K562 (cell line): ENCODE results near the gene CBX2. TPM values are rescaled to one million over a fixed set of nuclear protein-coding genes. Genes with fewer than 3 reads are reported as not detected.
A peak's percentile ranks its signal among the peaks of the same experiment; 100 is the strongest.

Experiments used
- CBFA2T3 ChIP-seq: fragments of 450-650 bp; IDR thresholded peaks from 2 replicates; pipeline ENCODE4 v1.6.1; 2017
- DMBX1 ChIP-seq: fragments of 250-450 bp; sonication (Bioruptor Pico); IDR thresholded peaks from 2 replicates; pipeline ENCODE4 v1.8.0; 2022; ENCODE audit warnings: inconsistent platforms, mild to moderate bottlenecking, moderate library complexity, borderline replicate concordance
- HNRNPK ChIP-seq: fragments of 200-400 bp; formaldehyde crosslinking; IDR thresholded peaks from one replicate; pipeline ENCODE4 v1.6.1; 2018; ENCODE audit warnings: mild to moderate bottlenecking, low read depth, low read length; ENCODE audit not compliant: poor library complexity, severe bottlenecking
- KLF13 ChIP-seq: fragments of 450-650 bp; IDR thresholded peaks from 2 replicates; pipeline ENCODE4 v1.6.1; 2016; ENCODE audit warnings: missing genetic modification characterization, low read depth, mild to moderate bottlenecking, missing compliant biosample characterization, moderate library complexity, borderline replicate concordance
- MXI1 ChIP-seq: IDR thresholded peaks from 2 replicates; pipeline ENCODE4 v1.6.1; 2011; ENCODE audit warnings: low read depth, mild to moderate bottlenecking, improper control_type of control experiment, low read length
- NFYB ChIP-seq: IDR thresholded peaks from 2 replicates; pipeline ENCODE4 v1.6.1; 2011; ENCODE audit warnings: mild to moderate bottlenecking, moderate library complexity; ENCODE audit not compliant: insufficient read length; ENCODE audit errors: extremely low read depth
- PCBP1 ChIP-seq: fragments of 200-400 bp; formaldehyde crosslinking; IDR thresholded peaks from 2 replicates; pipeline ENCODE4 v1.6.1; 2018; ENCODE audit warnings: mild to moderate bottlenecking, low read depth, low read length; ENCODE audit not compliant: poor library complexity, severe bottlenecking
- ZNF146 ChIP-seq: IDR thresholded peaks from one replicate; pipeline ENCODE4 v1.6.1; 2018; ENCODE audit warnings: missing compliant biosample characterization; ENCODE audit not compliant: unreplicated experiment
- polyA plus RNA-seq, 8 experiments: library from polyadenylated mRNA; depleted of rRNA in 4 of 8; stranded (reverse) in 5 of 8; unstranded in 3 of 8; fragments of >200 nt; fragmentation: Nextera tagmentation in 2 of 8; fragmentation: Illumina TruSeq in 1 of 8; extraction: Ambion mirVana in 2 of 8; extraction: Trizol in 1 of 8; gene quantifications; 2 replicates each; pipeline versions ENCODE4 v1.2.1 to v1.2.3, GENCODE V29; 2011 to 2014; ENCODE audit warnings: inconsistent platforms in 1 of 8, missing spikeins in 1 of 8
- total RNA-seq, 7 experiments: library from RNA; depleted of rRNA in 6 of 7; stranded (reverse); fragments of >200 nt in 6 of 7; fragmentation: Illumina TruSeq in 2 of 7; extraction: Trizol in 2 of 7; gene quantifications; 2 replicates each; pipeline versions ENCODE4 v1.2.1 to v1.2.3, GENCODE V29; 2011 to 2021; ENCODE audit warnings: low replicate concordance in 1 of 7
- TF ChIP-seq, protein P1 (sequence below): IDR thresholded peaks from 3 replicates; pipeline ENCODE4 v1.6.1; 2011; ENCODE audit warnings: borderline replicate concordance, mild to moderate bottlenecking, moderate library complexity; ENCODE audit not compliant: insufficient read length; ENCODE audit errors: extremely low read depth
- TF ChIP-seq, protein P2 (sequence below): fragments of 450-650 bp; formaldehyde crosslinking; IDR thresholded peaks from 2 replicates; pipeline ENCODE4 v1.4.0; 2022; ENCODE audit warnings: mild to moderate bottlenecking, moderate library complexity
- TF ChIP-seq, protein P3 (sequence below): IDR thresholded peaks from 2 replicates; pipeline ENCODE4 v1.6.1; 2014; ENCODE audit warnings: antibody characterized with exemption

CBX2 gene
- total and polyA plus RNA-seq, 9 of the 15 experiments (the other 6 are each of a cell fraction or from before 2014, with no cell fraction given), result 0.66 to 26.9 (median 13.9) TPM

DNA sequence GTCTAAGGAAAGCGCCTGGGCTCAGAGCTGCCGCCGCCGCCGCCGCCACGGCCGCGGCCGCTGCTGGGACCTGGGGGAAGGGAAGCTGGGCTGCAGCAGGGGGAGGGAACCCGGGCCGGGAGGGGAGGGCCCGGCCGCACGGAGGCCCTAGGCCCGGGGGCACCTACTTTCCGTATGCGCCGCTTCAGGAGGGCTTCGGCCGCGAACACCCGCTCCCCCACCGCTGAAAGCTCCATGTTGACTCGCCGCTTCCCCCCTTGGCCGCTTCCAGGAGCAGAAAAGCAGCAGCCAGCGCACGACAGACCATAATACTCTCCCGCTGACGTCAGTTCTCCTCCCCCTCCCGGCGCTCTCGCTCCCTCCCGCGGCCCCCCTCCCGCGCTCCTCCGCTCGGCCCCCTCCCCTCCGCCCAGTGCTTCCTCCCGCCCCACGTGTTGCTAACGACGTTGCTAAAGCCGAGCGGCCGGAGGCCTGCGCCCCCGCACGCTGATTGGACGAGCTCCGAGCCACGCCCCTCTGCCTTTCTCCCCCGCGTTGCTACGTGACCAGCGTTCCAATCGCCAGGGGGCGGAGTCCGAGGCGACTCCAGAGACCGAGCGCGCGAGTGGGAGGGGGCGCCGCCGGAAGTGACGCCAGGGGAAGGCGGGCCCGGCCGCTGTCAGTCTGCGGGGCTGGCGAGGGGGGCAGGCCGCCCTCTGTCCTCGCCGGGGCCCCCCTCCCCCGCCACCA, 19.0 kb downstream of the CBX2 start, which contains the start of gene CBX8 (continued):
- TF ChIP-seq, protein P1, sequence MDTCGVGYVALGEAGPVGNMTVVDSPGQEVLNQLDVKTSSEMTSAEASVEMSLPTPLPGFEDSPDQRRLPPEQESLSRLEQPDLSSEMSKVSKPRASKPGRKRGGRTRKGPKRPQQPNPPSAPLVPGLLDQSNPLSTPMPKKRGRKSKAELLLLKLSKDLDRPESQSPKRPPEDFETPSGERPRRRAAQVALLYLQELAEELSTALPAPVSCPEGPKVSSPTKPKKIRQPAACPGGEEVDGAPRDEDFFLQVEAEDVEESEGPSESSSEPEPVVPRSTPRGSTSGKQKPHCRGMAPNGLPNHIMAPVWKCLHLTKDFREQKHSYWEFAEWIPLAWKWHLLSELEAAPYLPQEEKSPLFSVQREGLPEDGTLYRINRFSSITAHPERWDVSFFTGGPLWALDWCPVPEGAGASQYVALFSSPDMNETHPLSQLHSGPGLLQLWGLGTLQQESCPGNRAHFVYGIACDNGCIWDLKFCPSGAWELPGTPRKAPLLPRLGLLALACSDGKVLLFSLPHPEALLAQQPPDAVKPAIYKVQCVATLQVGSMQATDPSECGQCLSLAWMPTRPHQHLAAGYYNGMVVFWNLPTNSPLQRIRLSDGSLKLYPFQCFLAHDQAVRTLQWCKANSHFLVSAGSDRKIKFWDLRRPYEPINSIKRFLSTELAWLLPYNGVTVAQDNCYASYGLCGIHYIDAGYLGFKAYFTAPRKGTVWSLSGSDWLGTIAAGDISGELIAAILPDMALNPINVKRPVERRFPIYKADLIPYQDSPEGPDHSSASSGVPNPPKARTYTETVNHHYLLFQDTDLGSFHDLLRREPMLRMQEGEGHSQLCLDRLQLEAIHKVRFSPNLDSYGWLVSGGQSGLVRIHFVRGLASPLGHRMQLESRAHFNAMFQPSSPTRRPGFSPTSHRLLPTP, result no peak
- TF ChIP-seq DMBX1 (CRISPR knock-in tag) (0 out of 2 replicates have a peak, but pooled peaks have one; percentile 24), PCBP1 (peak; percentile 22), HNRNPK (no peak), MXI1 (peak; percentile 87), ZNF146 (CRISPR knock-in tag) (no peak), NFYB (peak; percentile 95), KLF13 (no peak), CBFA2T3 (no peak)
- TF ChIP-seq, protein P2, sequence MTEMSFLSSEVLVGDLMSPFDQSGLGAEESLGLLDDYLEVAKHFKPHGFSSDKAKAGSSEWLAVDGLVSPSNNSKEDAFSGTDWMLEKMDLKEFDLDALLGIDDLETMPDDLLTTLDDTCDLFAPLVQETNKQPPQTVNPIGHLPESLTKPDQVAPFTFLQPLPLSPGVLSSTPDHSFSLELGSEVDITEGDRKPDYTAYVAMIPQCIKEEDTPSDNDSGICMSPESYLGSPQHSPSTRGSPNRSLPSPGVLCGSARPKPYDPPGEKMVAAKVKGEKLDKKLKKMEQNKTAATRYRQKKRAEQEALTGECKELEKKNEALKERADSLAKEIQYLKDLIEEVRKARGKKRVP (CRISPR knock-in tag), result 0 out of 2 replicates have a peak, but pooled peaks have one; percentile 43
- TF ChIP-seq, protein P3, sequence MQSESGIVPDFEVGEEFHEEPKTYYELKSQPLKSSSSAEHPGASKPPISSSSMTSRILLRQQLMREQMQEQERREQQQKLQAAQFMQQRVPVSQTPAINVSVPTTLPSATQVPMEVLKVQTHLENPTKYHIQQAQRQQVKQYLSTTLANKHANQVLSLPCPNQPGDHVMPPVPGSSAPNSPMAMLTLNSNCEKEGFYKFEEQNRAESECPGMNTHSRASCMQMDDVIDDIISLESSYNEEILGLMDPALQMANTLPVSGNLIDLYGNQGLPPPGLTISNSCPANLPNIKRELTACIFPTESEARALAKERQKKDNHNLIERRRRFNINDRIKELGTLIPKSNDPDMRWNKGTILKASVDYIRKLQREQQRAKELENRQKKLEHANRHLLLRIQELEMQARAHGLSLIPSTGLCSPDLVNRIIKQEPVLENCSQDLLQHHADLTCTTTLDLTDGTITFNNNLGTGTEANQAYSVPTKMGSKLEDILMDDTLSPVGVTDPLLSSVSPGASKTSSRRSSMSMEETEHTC, result no peak
